A673 (cell line): Measurements from ENCODE around the gene PYGL. TPM values are rescaled to one million over a fixed set of nuclear protein-coding genes. Genes with fewer than 3 reads are reported as not detected.

Experiments
- BruUV-seq: library from RNA; stranded (reverse); fragments of 400-500 nt; replicated peaks from 2 replicates; lab custom pipeline; 2021; lab: Mats Ljungman, UMichigan
- CTCF ChIA-PET: fragments of 300-600 bp; sonication (Branson Sonifier 250); formaldehyde crosslinking; loops from one replicate; lab custom pipeline; 2022; ENCODE audit warnings: antibody characterized with exemption; lab: Charles Lee
- POLR2A ChIA-PET: fragments of 300-600 bp; sonication (Branson Sonifier 250); formaldehyde crosslinking; loops from one replicate; lab custom pipeline; 2022; ENCODE audit warnings: antibody characterized with exemption; ENCODE audit not compliant: low non-redundant PET; lab: Charles Lee
- DNase-seq: peaks from one replicate; pipeline ENCODE4 v3.0.0-alpha.2; 2015; ENCODE audit warnings: low spot score
- H3K27ac ChIP-seq: fragments of 200-600 bp; sonication (generic); 2 replicates; pipeline ENCODE4 v1.5.1; 2016; ENCODE audit warnings: mixed run types, low read depth, mild to moderate bottlenecking, mixed read lengths, antibody characterized with exemption, low read length; ENCODE audit not compliant: poor library complexity, severe bottlenecking
- H3K27me3 ChIP-seq: fragments of 200-600 bp; sonication (generic); replicated peaks from 2 replicates; pipeline ENCODE4 v1.6.1; 2017; ENCODE audit warnings: mixed run types, low read depth, mild to moderate bottlenecking, mixed read lengths, antibody characterized with exemption, low read length; ENCODE audit not compliant: insufficient read depth, poor library complexity
- H3K36me3 ChIP-seq: fragments of 200-600 bp; sonication (generic); 2 replicates; pipeline ENCODE4 v1.6.1; 2016; ENCODE audit warnings: mixed run types, mild to moderate bottlenecking, mixed read lengths, antibody characterized with exemption, low read length; ENCODE audit not compliant: insufficient read depth, poor library complexity, severe bottlenecking
- H3K4me1 ChIP-seq: fragments of 200-600 bp; sonication (generic); 2 replicates; pipeline ENCODE4 v1.6.1; 2017; ENCODE audit warnings: mixed run types, mild to moderate bottlenecking, mixed read lengths, antibody characterized with exemption, low read length; ENCODE audit not compliant: insufficient read depth, poor library complexity, severe bottlenecking
- H3K4me3 ChIP-seq: fragments of 200-600 bp; sonication (generic); 2 replicates; pipeline ENCODE4 v1.5.1; 2016; ENCODE audit warnings: low read depth, mixed run types, mild to moderate bottlenecking, mixed read lengths, low read length; ENCODE audit not compliant: poor library complexity, severe bottlenecking
- H3K9me3 ChIP-seq: fragments of 200-600 bp; sonication (generic); 2 replicates; pipeline ENCODE4 v1.6.1; 2016; ENCODE audit warnings: mixed run types, low read depth, mild to moderate bottlenecking, mixed read lengths, antibody characterized with exemption, low read length; ENCODE audit not compliant: poor library complexity, severe bottlenecking
- EZH2 ChIP-seq: fragments of 200-600 bp; sonication (generic); IDR thresholded peaks from 2 replicates; pipeline ENCODE4 v1.6.1; 2017; ENCODE audit warnings: borderline replicate concordance, low read depth, mild to moderate bottlenecking, mixed read lengths, antibody characterized with exemption, low read length; ENCODE audit not compliant: poor library complexity, severe bottlenecking
- intact Hi-C: fragments of 100-400 bp; cut with micrococcal nuclease; formaldehyde crosslinking; loops from one replicate; pipeline ENCODE4 v1.10.0; 2022; ENCODE audit not compliant: unreplicated experiment
- total RNA-seq: library from RNA; stranded (reverse); gene quantifications from 2 replicates; pipeline ENCODE4 v1.2.3, GENCODE V29; 2021
- TF ChIP-seq, protein P1 (sequence below): fragments of 300-800, 200-600 bp; sonication (generic); conservative IDR thresholded peaks from 2 replicates; pipeline ENCODE4 v1.5.1; 2017; ENCODE audit warnings: low read depth, mild to moderate bottlenecking, antibody characterized with exemption, low read length, moderate library complexity, mixed read lengths

Gene PYGL
- total RNA-seq, 1 experiment from 2014 or later: 14.2 TPM

- H3K4me1 ChIP-seq: peaks cover 17% of the 10 kb centered on the region
- no peak for DNase-seq
- H3K27ac ChIP-seq: no peak overlapping the region
- no peak overlapping the region for H3K4me3 ChIP-seq
- intact Hi-C loops: loop anchor here (10.0 kb wide), 1 partner anchor 144 kb away; the partner anchor contains the start of gene TRIM9
- TF ChIP-seq, protein P1, sequence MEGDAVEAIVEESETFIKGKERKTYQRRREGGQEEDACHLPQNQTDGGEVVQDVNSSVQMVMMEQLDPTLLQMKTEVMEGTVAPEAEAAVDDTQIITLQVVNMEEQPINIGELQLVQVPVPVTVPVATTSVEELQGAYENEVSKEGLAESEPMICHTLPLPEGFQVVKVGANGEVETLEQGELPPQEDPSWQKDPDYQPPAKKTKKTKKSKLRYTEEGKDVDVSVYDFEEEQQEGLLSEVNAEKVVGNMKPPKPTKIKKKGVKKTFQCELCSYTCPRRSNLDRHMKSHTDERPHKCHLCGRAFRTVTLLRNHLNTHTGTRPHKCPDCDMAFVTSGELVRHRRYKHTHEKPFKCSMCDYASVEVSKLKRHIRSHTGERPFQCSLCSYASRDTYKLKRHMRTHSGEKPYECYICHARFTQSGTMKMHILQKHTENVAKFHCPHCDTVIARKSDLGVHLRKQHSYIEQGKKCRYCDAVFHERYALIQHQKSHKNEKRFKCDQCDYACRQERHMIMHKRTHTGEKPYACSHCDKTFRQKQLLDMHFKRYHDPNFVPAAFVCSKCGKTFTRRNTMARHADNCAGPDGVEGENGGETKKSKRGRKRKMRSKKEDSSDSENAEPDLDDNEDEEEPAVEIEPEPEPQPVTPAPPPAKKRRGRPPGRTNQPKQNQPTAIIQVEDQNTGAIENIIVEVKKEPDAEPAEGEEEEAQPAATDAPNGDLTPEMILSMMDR: no peak
- no peak for TF ChIP-seq EZH2
- no TSS peak for BruUV-seq
- ChIA-PET POLR2A (no interaction called here), CTCF (no interaction called here)
- H3K27me3 ChIP-seq: no peaks in the 10 kb centered on the region
- no peaks in the 10 kb centered on the region for H3K36me3 ChIP-seq
- no peaks in the 10 kb centered on the region for H3K9me3 ChIP-seq
Observed at GRCh38 chr14:50951032-50951431, 6.7 kb upstream of the PYGL start.

- Histone ChIP-seq H3K4me1 (peaks cover 3% of the 10 kb centered on the region), H3K36me3 (no peaks in the 10 kb centered on the region), H3K27ac (no peak overlapping the region), H3K9me3 (no peaks in the 10 kb centered on the region), H3K27me3 (no peaks in the 10 kb centered on the region), H3K4me3 (no peak overlapping the region)
- ChIA-PET POLR2A (no interaction called here), CTCF (no interaction called here)
- DNase-seq: no peak
- intact Hi-C loops: no loop called here
- no TSS peak for BruUV-seq
- no peak for TF ChIP-seq EZH2
- TF ChIP-seq, protein P1: no peak
Observed at GRCh38 chr14:50948205-50948604, 3.9 kb upstream of the PYGL start.

DNA sequence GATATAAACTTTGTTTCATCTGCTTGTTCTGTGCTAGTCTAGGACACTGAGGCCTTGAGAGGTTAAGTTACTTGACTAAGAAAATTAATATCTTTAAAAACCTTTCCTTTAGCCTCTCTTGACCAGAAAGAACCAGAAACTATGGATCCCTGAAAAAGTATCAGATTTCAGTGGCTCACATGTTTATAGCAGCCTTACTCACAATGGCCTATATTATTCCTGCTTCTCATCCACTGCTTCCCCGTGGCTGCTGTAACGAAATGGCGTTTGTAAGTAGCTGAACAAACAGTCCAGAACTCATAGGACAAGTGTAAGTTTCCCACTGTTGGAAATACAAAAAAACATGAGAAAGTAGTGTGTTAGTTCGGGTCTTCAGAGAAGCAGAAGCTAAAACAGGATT is 3.2 kb upstream of the PYGL start:
- Histone ChIP-seq H3K27me3 (no peaks in the 10 kb centered on the region), H3K4me3 (no peak overlapping the region), H3K4me1 (peaks cover 3% of the 10 kb centered on the region), H3K36me3 (no peaks in the 10 kb centered on the region), H3K9me3 (no peaks in the 10 kb centered on the region), H3K27ac (no peak overlapping the region)
- ChIA-PET CTCF (no interaction called here), POLR2A (no interaction called here)
- BruUV-seq: no TSS peak
- intact Hi-C loops: no loop called here
- DNase-seq: no peak
- TF ChIP-seq EZH2: no peak
- TF ChIP-seq, protein P1: no peak
